H1 (cell line): Measurements from ENCODE around the gene CMTM2. TPM values are rescaled to one million over a fixed set of nuclear protein-coding genes. Genes with fewer than 3 reads are reported as not detected.

Experiments
- polyA plus RNA-seq, 7 experiments: library from polyadenylated mRNA; depleted of rRNA in 3 of 7; stranded (reverse) in 5 of 7; unstranded in 2 of 7; fragments of >200 nt in 5 of 7; fragments of 200-250 nt in 2 of 7; gene quantifications; 1 replicate in 5 of 7; 2 replicates in 1 of 7; 4 replicates in 1 of 7; pipeline versions ENCODE4 v1.2.1 to v1.2.3, GENCODE V29; 2011 to 2013; ENCODE audit warnings: missing spikeins in 2 of 7, mixed read lengths in 2 of 7
- total RNA-seq: library from RNA; stranded (reverse); fragmentation: NEBNext Ultra II Directional; extraction: Animal tissue kit (Norgen Biotek cat#: 25700); gene quantifications from 2 replicates; pipeline ENCODE4 v1.2.1, GENCODE V29; 2021
- TF ChIP-seq, protein P1 (sequence below): IDR thresholded peaks from 2 replicates; pipeline ENCODE4 v1.6.1; 2012; ENCODE audit warnings: inconsistent platforms

The CMTM2 gene
- total and polyA plus RNA-seq, 2 of the 8 experiments (the other 6 are each of a cell fraction or from before 2014, with no cell fraction given): not detected

DNA sequence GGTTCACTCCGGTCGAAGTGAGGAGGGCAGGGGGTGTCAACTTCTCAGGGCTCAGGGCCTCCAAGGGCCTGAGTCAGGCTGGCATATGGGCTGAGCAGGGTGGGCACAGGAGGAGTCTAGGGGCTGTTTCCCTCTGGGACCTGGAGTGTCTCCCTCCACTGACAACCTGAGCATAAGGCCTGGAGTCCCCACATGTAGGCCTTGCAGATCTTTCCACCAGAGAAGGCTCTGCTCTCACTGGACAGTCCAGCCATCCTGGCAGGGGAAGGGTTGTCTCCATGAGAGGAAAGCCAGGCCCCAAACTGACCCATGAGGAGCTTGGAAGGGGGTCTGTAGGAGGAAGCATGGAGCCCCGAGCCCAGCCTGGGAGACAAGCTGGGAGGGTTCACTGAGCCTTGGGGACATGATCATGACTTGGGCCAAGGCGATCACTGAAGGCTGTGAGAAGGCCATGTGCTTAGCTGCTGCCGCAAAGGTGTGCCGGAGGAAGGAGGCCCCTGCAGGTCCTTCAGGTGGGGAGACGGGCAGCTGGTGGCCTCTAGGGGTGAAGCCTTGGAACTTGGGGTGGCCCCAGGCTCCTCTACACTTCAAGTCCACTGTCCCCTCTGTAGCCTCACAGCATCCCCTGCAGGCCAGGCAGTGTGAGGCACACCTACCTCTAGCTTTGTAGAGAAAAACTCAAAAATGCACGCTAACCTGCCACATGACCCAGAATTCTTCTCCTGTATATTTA lies 9.9 kb downstream of the CMTM2 start (continued):
- TF ChIP-seq, protein P1, sequence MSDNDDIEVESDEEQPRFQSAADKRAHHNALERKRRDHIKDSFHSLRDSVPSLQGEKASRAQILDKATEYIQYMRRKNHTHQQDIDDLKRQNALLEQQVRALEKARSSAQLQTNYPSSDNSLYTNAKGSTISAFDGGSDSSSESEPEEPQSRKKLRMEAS: peak; percentile 81
